ENCODE measurements around the gene NFATC3. TPM values are rescaled to one million over a fixed set of nuclear protein-coding genes. Genes with fewer than 3 reads are reported as not detected.

NFATC3 gene
- total RNA-seq, 1 experiment from 2014 or later = 33.0 TPM

- no peaks in the 10 kb centered on the region for H3K9me3 ChIP-seq (ENCODE audit: control insufficient read depth, low read depth, low read length)
- H2AFZ ChIP-seq (ENCODE audit: low read length) = no peak overlapping the region
- no peak overlapping the region for H4K8ac ChIP-seq (replicated peaks; ENCODE audit: insufficient read length, low read depth, low read length)
- TF ChIP-seq CTCF (conservative IDR thresholded peaks at IDR 0.05) = no peak
- H3K4ac ChIP-seq (ENCODE audit: low read depth, low read length) = no peak overlapping the region
- no peak overlapping the region for H3K23ac ChIP-seq (ENCODE audit: insufficient read length, low read depth, low read length)
- H3K27me3 ChIP-seq (ENCODE audit: insufficient read depth, low read length) = no peaks in the 10 kb centered on the region
- no peak overlapping the region for H3K56ac ChIP-seq (ENCODE audit: insufficient read length, low read depth, low read length)
- H3K4me2 ChIP-seq (ENCODE audit: insufficient read depth, insufficient read length, low read length) = no peak overlapping the region
- H2AK5ac ChIP-seq (ENCODE audit: insufficient read length, low read length) = no peak overlapping the region
- no peak overlapping the region for H2BK20ac ChIP-seq (ENCODE audit: low read depth, low read length, poor library complexity, severe bottlenecking)
- H3K14ac ChIP-seq (ENCODE audit: insufficient read depth, low read length) = no peak overlapping the region
- H4K5ac ChIP-seq (ENCODE audit: insufficient read length, low read depth, low read length) = no peak overlapping the region
- Mint-ChIP-seq H3K4me1 (no peaks in the 10 kb centered on the region), H3K9me3 (no peaks in the 10 kb centered on the region), H3K36me3 (ENCODE audit: insufficient read depth in 1 of 3, low read depth in 3 of 3) (no peaks in the 10 kb centered on the region), H3K27ac (no peak overlapping the region), H3K27me3 (ENCODE audit: low read depth) (no peaks in the 10 kb centered on the region), H3K4me3 (no peak overlapping the region)
- H2BK5ac ChIP-seq (ENCODE audit: insufficient read length, low read length) = no peak overlapping the region
- no peaks in the 10 kb centered on the region for H4K20me1 ChIP-seq (ENCODE audit: control insufficient read depth, insufficient read depth, insufficient read length)
- H3K27ac ChIP-seq (ENCODE audit: insufficient read length, low read depth, low read length) = no peak overlapping the region
- H4K91ac ChIP-seq (ENCODE audit: insufficient read length, low read depth, low read length) = no peak overlapping the region
- no peak overlapping the region for H3K18ac ChIP-seq (ENCODE audit: insufficient read length, low read depth, low read length)
- no peaks in the 10 kb centered on the region for H3K23me2 ChIP-seq (ENCODE audit: insufficient read length, low read depth, low read length, poor library complexity, severe bottlenecking)
- DNase-seq = no peak
- no peaks in the 10 kb centered on the region for H3K79me1 ChIP-seq (ENCODE audit: insufficient read depth, low read depth, low read length, poor library complexity, severe bottlenecking)
- H3T11ph ChIP-seq (ENCODE audit: low read length) = no peak overlapping the region
- H3K9ac ChIP-seq (ENCODE audit: extremely low read depth, insufficient read length, low read length) = no peak overlapping the region
- H3K4me1 ChIP-seq (ENCODE audit: insufficient read depth, low read length) = no peaks in the 10 kb centered on the region
- H2BK15ac ChIP-seq (ENCODE audit: low read depth, low read length) = no peak overlapping the region
- no peak overlapping the region for H2BK12ac ChIP-seq (ENCODE audit: insufficient read length, low read depth, low read length)
- H2BK120ac ChIP-seq (ENCODE audit: low read depth, low read length, poor library complexity, severe bottlenecking) = no peak overlapping the region
- no peaks in the 10 kb centered on the region for H3K79me2 ChIP-seq (ENCODE audit: insufficient read depth, low read length)
Measured at GRCh38 chr16:68149596-68149995, 64.4 kb downstream of the NFATC3 start.
